ENCODE measurements around the gene PBX4.
"Not testable (repeated sequence)": the region's sequence is repeated elsewhere in the genome, so short reads cannot be mapped to it uniquely, and the experiment has no call there.

PBX4 gene

DNA sequence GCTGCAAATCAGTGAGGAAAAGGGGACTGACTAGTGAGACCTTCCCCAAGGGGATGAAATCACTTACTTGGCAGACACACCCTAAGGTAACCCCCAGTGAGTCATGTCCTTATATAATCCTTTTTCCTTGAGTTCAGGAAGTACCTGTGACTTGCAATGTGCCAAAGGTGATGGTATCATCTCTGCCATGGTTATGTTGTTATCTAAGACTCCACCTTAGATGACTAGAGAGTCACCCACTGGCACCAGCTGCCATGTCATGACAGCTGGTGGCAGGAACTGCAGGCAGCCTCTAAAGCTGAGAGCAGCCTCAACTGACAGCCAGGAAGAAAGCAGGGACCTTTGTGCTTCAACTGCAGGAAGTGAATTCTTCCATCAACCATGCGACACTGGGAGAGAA, 12.5 kb downstream of the PBX4 start:
- H3K4me3 ChIP-seq (ENCODE audit: insufficient read length, low read depth), result no peak overlapping the region
- DNase-seq (ENCODE audit: low read depth, low spot score), result no peak
- no peaks in the 10 kb centered on the region for H3K9me3 ChIP-seq (ENCODE audit: insufficient read depth, low read length)
- no peak overlapping the region for H3K9ac ChIP-seq (ENCODE audit: insufficient read length, low read depth)
- TF ChIP-seq ZNF274 (IDR thresholded peaks at IDR 0.05; ENCODE audit: low read depth, low read length) (no peak), SUZ12 (IDR thresholded peaks at IDR 0.05; ENCODE audit: extremely low read depth, insufficient read depth, insufficient read length) (no peak), YY1 (IDR thresholded peaks at IDR 0.05; ENCODE audit: insufficient read depth, insufficient read length) (no peak)
- peaks cover 17% of the 10 kb centered on the region for H3K36me3 ChIP-seq (ENCODE audit: insufficient read depth, insufficient read length, low read length)
- H3K27me3 ChIP-seq (ENCODE audit: insufficient read depth, insufficient read length), result no peaks in the 10 kb centered on the region
- peaks cover 14% of the 10 kb centered on the region for H3K4me1 ChIP-seq (ENCODE audit: insufficient read depth, insufficient read length)

DNA sequence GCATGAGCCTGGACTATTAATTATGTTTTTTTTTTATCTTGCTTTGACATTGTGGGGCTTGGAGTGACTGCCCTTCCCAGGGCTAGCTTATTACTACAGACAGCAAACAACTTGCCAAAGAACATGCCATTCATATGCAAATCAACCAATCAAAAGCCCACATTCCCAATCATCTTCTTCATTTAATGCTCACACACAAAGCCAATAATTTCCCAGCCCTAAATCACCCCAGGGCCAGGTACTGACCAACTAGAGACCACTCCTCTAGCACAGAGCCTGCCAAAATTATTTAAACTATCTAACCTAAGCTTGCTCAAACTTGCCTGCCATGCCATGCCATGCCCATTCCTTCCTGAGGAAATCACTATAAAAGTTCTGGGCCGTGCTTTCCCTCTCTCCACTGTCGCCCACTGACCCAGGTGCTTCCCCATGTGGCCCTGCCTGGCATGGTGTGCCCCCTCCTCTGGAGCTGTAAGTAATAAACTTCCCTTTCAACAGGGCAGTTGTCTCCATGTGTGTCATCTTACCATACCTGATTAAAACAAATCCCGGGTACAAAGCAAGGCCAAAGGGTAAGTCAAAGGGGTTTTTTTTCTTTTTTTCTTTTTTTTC, 15.7 kb downstream of the PBX4 start:
- no peaks in the 10 kb centered on the region for H3K27me3 ChIP-seq (ENCODE audit: insufficient read depth, insufficient read length)

DNA sequence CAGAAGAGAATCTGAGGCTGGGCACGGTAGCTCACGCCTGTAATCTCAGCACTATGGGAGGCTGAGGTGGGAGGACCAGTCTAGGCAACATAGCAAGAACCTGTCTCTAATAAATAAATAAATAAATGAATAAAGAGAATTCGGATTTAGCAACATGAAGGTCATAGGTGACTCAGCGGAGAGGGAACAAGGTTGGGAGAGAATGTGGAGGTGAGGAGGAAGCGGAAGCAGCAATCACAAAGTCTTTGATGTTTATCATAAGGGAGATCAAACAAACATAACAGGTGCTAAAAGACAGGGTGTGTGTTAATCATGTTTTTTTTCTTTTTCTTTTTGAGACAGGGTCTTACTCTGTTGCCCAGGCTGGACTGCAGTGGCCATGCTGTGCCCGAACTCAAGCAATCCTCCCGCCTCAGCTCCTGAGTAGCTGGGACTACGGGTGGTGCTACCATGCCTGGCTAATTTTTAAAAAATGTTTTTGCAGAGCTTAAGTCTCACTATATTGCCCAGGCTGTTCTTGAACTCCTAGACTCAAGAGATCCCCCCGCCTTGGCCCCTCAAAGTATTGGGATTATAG, 16.3 kb downstream of the PBX4 start:
- Histone ChIP-seq H3K27me3 (ENCODE audit: insufficient read depth, insufficient read length) (no peaks in the 10 kb centered on the region), H3K4me1 (ENCODE audit: insufficient read depth, insufficient read length) (peaks cover 7% of the 10 kb centered on the region), H3K36me3 (ENCODE audit: insufficient read depth, insufficient read length, low read length) (peaks cover 26% of the 10 kb centered on the region), H3K9ac (ENCODE audit: insufficient read length, low read depth) (no peak overlapping the region), H3K9me3 (ENCODE audit: insufficient read depth, low read length) (no peaks in the 10 kb centered on the region), H3K4me3 (ENCODE audit: insufficient read length, low read depth) (no peak overlapping the region)
- no peak for TF ChIP-seq ZNF274 (IDR thresholded peaks at IDR 0.05; ENCODE audit: low read depth, low read length)
- TF ChIP-seq YY1 (IDR thresholded peaks at IDR 0.05; ENCODE audit: insufficient read depth, insufficient read length), result no peak
- no peak for TF ChIP-seq SUZ12 (IDR thresholded peaks at IDR 0.05; ENCODE audit: extremely low read depth, insufficient read depth, insufficient read length)
- DNase-seq (ENCODE audit: low read depth, low spot score), result no peak

More for the DNA sequence above, 15.7 kb downstream of the PBX4 start:
- Histone ChIP-seq H3K9ac (ENCODE audit: insufficient read length, low read depth) (no peak overlapping the region), H3K9me3 (ENCODE audit: insufficient read depth, low read length) (no peaks in the 10 kb centered on the region), H3K36me3 (ENCODE audit: insufficient read depth, insufficient read length, low read length) (peaks cover 20% of the 10 kb centered on the region), H3K4me1 (ENCODE audit: insufficient read depth, insufficient read length) (peaks cover 7% of the 10 kb centered on the region), H3K4me3 (ENCODE audit: insufficient read length, low read depth) (no peak overlapping the region)
- no peak for DNase-seq (ENCODE audit: low read depth, low spot score)
- no peak for TF ChIP-seq YY1 (IDR thresholded peaks at IDR 0.05; ENCODE audit: insufficient read depth, insufficient read length)
- no peak for TF ChIP-seq ZNF274 (IDR thresholded peaks at IDR 0.05; ENCODE audit: low read depth, low read length)
- no peak for TF ChIP-seq SUZ12 (IDR thresholded peaks at IDR 0.05; ENCODE audit: extremely low read depth, insufficient read depth, insufficient read length)

GRCh38 chr19:19600793-19601330, 17.6 kb downstream of the PBX4 start:
- peaks cover 27% of the 10 kb centered on the region for H3K36me3 ChIP-seq (ENCODE audit: insufficient read depth, insufficient read length, low read length)
- TF ChIP-seq SUZ12 (IDR thresholded peaks at IDR 0.05; ENCODE audit: extremely low read depth, insufficient read depth, insufficient read length) (no peak), YY1 (IDR thresholded peaks at IDR 0.05; ENCODE audit: insufficient read depth, insufficient read length) (no peak), ZNF274 (IDR thresholded peaks at IDR 0.05; ENCODE audit: low read depth, low read length) (no peak)

DNA sequence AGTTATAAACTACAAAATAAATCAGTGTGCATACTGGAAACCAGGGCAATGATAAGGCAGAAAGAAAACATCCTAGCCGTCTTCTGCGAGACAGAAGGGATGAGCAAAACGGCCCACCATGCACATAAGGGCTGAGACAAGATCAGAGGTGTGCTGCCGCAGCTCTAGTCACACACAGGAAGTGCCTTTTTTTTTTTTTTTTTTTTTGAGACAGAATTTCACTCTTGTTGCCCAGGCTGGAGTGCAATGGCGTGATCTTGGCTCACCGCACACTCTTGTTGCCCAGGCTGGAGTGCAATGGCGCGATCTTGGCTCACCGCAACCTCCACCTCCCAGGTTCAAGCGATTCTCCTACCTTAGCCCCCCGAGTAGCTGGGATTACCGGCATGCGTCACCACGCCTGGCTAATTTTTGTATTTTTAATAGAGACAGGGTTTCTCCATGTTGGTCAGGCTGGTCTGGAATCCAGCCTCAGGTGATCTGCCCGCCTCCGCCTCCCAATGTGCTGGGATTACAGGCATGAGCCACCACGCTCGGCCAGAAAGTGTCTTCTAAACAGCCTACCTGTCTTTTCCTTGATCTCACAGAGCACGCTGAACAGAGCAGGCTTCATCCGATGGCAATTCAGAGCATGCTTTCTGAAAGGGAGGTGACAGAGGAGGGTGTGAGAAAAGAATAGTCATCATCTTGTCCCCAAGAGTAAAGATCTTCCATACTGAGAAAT, 19.6 kb downstream of the PBX4 start:
- not testable (repeated sequence) for H3K4me3 ChIP-seq (ENCODE audit: insufficient read length, low read depth); H3K27me3 ChIP-seq (ENCODE audit: insufficient read depth, insufficient read length); H3K9me3 ChIP-seq (ENCODE audit: insufficient read depth, low read length); H3K9ac ChIP-seq (ENCODE audit: insufficient read length, low read depth); DNase-seq (ENCODE audit: low read depth, low spot score); H3K4me1 ChIP-seq (ENCODE audit: insufficient read depth, insufficient read length)
- H3K36me3 ChIP-seq (ENCODE audit: insufficient read depth, insufficient read length, low read length), result peaks cover 38% of the 10 kb centered on the region

More at GRCh38 chr19:19600793-19601330, 17.6 kb downstream of the PBX4 start:
- Histone ChIP-seq H3K4me1 (ENCODE audit: insufficient read depth, insufficient read length) (peaks cover 5% of the 10 kb centered on the region), H3K4me3 (ENCODE audit: insufficient read length, low read depth) (no peak overlapping the region), H3K9ac (ENCODE audit: insufficient read length, low read depth) (no peak overlapping the region), H3K9me3 (ENCODE audit: insufficient read depth, low read length) (no peaks in the 10 kb centered on the region), H3K27me3 (ENCODE audit: insufficient read depth, insufficient read length) (no peaks in the 10 kb centered on the region)
- no peak for DNase-seq (ENCODE audit: low read depth, low spot score)

DNA sequence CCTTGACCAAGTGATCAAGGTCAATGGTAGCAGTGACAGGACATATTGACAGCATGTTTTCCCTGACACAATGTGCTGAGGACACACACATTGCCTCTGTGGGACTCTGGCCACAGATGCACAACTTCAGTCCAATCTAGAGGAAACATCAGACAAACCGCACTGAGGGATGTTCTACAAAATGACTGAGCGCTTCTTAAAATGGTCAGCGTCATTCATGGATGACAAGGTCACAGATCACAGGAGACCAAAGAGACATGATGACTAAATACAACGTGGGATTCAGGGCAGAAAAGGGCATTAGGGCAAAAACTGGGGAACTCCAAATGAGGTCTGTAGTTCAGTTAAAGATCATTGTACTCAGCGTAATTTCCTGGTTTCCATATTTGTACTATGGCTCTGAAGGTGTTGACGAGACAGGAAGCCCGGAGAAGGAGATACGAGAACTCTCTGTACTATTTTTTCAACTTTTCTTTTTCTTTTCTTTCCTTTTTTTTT, 20.6 kb downstream of the PBX4 start:
- Histone ChIP-seq H3K4me3 (ENCODE audit: insufficient read length, low read depth) (no peak overlapping the region), H3K4me1 (ENCODE audit: insufficient read depth, insufficient read length) (peaks cover 13% of the 10 kb centered on the region), H3K27me3 (ENCODE audit: insufficient read depth, insufficient read length) (no peaks in the 10 kb centered on the region), H3K9me3 (ENCODE audit: insufficient read depth, low read length) (no peaks in the 10 kb centered on the region), H3K36me3 (ENCODE audit: insufficient read depth, insufficient read length, low read length) (peaks cover 48% of the 10 kb centered on the region), H3K9ac (ENCODE audit: insufficient read length, low read depth) (no peak overlapping the region)
- no peak for TF ChIP-seq ZNF274 (IDR thresholded peaks at IDR 0.05; ENCODE audit: low read depth, low read length)
- DNase-seq (ENCODE audit: low read depth, low spot score), result no peak

DNA sequence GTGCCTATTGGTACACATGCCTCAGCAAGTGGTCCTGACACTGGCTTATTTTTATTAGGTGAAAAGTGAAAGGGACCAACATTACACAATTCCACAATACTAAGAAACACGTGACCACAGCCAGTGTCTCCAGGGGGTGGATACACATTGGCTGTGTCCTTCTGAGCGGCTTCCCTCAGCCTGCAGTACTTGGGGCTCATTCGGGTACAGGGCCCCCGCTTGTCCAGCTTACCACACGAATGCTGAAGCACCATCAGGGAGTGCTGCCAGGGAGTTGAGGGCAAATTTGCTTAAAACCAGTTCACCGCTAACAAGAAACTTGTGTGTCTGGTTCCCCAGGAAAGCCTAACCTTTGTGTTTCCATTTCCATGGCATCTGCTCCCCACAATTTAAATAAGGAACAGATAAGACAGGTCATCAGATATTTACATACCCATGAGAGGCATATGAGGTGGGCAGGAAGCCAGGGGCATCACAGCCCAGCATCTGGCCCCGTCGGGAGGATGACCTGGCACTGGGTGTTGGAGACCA, 23.3 kb downstream of the PBX4 start:
- Histone ChIP-seq H3K4me3 (ENCODE audit: insufficient read length, low read depth) (no peak overlapping the region), H3K9ac (ENCODE audit: insufficient read length, low read depth) (no peak overlapping the region), H3K27me3 (ENCODE audit: insufficient read depth, insufficient read length) (no peaks in the 10 kb centered on the region), H3K9me3 (ENCODE audit: insufficient read depth, low read length) (no peaks in the 10 kb centered on the region), H3K4me1 (ENCODE audit: insufficient read depth, insufficient read length) (peaks cover 24% of the 10 kb centered on the region), H3K36me3 (ENCODE audit: insufficient read depth, insufficient read length, low read length) (peaks cover 49% of the 10 kb centered on the region)
- no peak for DNase-seq (ENCODE audit: low read depth, low spot score)
- TF ChIP-seq YY1 (IDR thresholded peaks at IDR 0.05; ENCODE audit: insufficient read depth, insufficient read length), result no peak

Data from NT2/D1 (cell line).